Spleen (tissue), 11 donors: Measurements from ENCODE around the gene NEAT1. TPM values are rescaled to one million over a fixed set of nuclear protein-coding genes. Genes with fewer than 3 reads are reported as not detected.
A peak's percentile ranks its signal among the peaks of the same experiment; 100 is the strongest.

ENCODE experiments used
- DNase-seq: peaks from one replicate; pipeline ENCODE4 v3.0.0-alpha.2; 2020
- H3K27ac ChIP-seq, 8 donors: fragments of 200-600 bp; sonication (generic) in 7 of 8; 1 replicate in 4 of 8; 2 replicates in 4 of 8; pipeline versions ENCODE4 v1.5.0 to v1.8.0; 2016 to 2021; ENCODE audit warnings: inconsistent platforms in 4 of 8, mild to moderate bottlenecking in 4 of 8, moderate library complexity in 1 of 8
- H3K27me3 ChIP-seq, 7 donors: fragments of 200-600 bp; sonication (generic) in 6 of 7; replicated peaks in 1 of 7; 1 replicate in 4 of 7; 2 replicates in 3 of 7; pipeline versions ENCODE4 v1.5.0 to v1.8.0; 2016 to 2021; ENCODE audit warnings: inconsistent platforms in 3 of 7, mild to moderate bottlenecking in 1 of 7
- H3K36me3 ChIP-seq, 6 donors: fragments of 200-600 bp; sonication (generic) in 5 of 6; 1 replicate in 4 of 6; 2 replicates in 2 of 6; pipeline versions ENCODE4 v1.5.0 to v1.8.0; 2016 to 2021; ENCODE audit warnings: inconsistent platforms in 2 of 6
- H3K4me1 ChIP-seq, 6 donors: fragments of 200-600 bp; sonication (generic) in 5 of 6; 1 replicate in 3 of 6; 2 replicates in 3 of 6; pipeline versions ENCODE4 v1.5.0 to v1.8.0; 2016 to 2021; ENCODE audit warnings: inconsistent platforms in 3 of 6
- H3K4me3 ChIP-seq, 8 donors: fragments of 200-600 bp; sonication (generic) in 7 of 8; 1 replicate in 4 of 8; 2 replicates in 4 of 8; pipeline versions ENCODE4 v1.5.0 to v1.8.0; 2016 to 2021; ENCODE audit warnings: inconsistent platforms in 4 of 8, mild to moderate bottlenecking in 4 of 8, moderate library complexity in 2 of 8
- H3K9me3 ChIP-seq, 8 donors: fragments of 200-600 bp; sonication (generic) in 7 of 8; 1 replicate in 4 of 8; 2 replicates in 4 of 8; pipeline versions ENCODE4 v1.5.0 to v1.8.0; 2016 to 2021; ENCODE audit warnings: inconsistent platforms in 4 of 8
- POLR2A ChIP-seq, 3 donors: fragments of 450-650 bp; IDR thresholded peaks; one replicate each; pipeline ENCODE4 v1.5.1; 2017; ENCODE audit warnings: antibody characterized with exemption in 3 of 3, mild to moderate bottlenecking in 1 of 3
- POLR2AphosphoS5 ChIP-seq, 3 donors: sonication (generic); formaldehyde crosslinking; IDR thresholded peaks; one replicate each; pipeline ENCODE4 v1.5.1; 2017; ENCODE audit warnings: antibody characterized with exemption in 3 of 3
- WGBS, 5 donors: extraction: QIAGEN DNeasy Blood & Tissue Kit in 3 of 5; methylation state at CpG; one replicate each; pipeline versions ENCODE4 v1.1.5 to v1.1.7; 2013 to 2018; 5-methylcytosine and 5-hydroxymethylcytosine counted together
- intact Hi-C: fragments of 100-400 bp; cut with DNase I; formaldehyde crosslinking; loops from one replicate; pipeline ENCODE4 v1.15.0; 2023; ENCODE audit warnings: low total_unique reads
- polyA plus RNA-seq, 3 donors: library from polyadenylated mRNA; stranded (reverse); fragments of 200-250 nt; gene quantifications; one replicate each; pipeline ENCODE4 v1.2.1, GENCODE V29; 2013
- total RNA-seq, 7 donors: library from RNA; depleted of rRNA in 3 of 7; stranded (reverse); fragments of >200 nt in 3 of 7; fragmentation: NEBNext Ultra II Directional in 4 of 7; extraction: Animal tissue kit (Norgen Biotek cat#: 25700) in 4 of 7; gene quantifications; one replicate each; pipeline versions ENCODE4 v1.1.0 to v1.2.1, GENCODE V29; 2016 to 2021
- TF ChIP-seq, protein P1 (sequence below), 11 experiments: fragments of 200-600 bp in 7 of 11; fragments of 450-650 bp in 4 of 11; sonication (generic) in 4 of 11; IDR thresholded peaks in 8 of 11; conservative IDR thresholded peaks in 3 of 11; 1 replicate in 7 of 11; 2 replicates in 4 of 11; pipeline versions ENCODE4 v1.4.0 to v1.8.0; 2016 to 2021; ENCODE audit warnings: antibody characterized with exemption in 11 of 11, inconsistent platforms in 4 of 11, mild to moderate bottlenecking in 1 of 11
- donor health status: healthy with polysubstance abuse.
- donor health status: DM: no; HTN: no; CAD: no; lungs with moderate emphysema.
- donor health status: DM: no; HTN: no; CAD: no.
- donor health status: Bipolar disorder and iron deficiency.
- donor health status: healthy.
- donor health status: DM: no; HTN: no; CAD: no.
- donor health status: DM: yes; HTN: yes; CAD: no.

Gene NEAT1
- total and polyA plus RNA-seq, 10 donors, result 266 to 1,804 (median 874) TPM

DNA sequence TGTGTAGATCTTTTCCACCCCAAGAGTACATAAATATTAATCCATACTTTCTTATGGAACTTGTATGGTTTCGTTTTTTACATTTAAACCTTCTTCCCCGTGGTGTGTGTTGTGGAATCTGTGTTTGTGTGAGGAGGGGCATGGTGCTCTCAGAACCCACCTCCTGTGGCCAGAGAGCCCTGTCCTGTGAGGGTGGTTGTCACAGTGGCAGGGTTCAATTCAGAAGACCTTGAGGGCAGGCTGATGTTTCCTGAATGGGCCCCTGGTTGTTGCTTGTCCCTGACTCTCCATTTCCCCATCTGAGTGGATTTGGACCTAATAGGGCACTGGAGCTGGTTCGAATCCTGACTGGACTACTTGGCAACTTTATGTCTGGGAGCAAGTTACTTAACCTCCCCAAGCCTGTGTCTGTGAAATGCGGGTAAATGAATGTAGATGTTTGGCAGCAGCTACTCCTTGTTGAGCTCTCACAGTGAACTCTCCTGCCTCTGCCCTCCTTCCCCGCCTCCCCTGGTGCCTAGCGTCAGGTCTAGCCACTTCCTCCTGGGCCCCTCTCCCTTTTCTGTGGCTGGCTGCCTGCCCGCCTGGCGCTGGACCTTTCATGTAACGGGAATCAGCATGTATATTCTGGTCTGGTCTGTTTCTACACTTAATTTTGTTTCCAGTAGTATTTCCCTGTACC is 7.3 kb downstream of the NEAT1 start:
- TF ChIP-seq, protein P1, sequence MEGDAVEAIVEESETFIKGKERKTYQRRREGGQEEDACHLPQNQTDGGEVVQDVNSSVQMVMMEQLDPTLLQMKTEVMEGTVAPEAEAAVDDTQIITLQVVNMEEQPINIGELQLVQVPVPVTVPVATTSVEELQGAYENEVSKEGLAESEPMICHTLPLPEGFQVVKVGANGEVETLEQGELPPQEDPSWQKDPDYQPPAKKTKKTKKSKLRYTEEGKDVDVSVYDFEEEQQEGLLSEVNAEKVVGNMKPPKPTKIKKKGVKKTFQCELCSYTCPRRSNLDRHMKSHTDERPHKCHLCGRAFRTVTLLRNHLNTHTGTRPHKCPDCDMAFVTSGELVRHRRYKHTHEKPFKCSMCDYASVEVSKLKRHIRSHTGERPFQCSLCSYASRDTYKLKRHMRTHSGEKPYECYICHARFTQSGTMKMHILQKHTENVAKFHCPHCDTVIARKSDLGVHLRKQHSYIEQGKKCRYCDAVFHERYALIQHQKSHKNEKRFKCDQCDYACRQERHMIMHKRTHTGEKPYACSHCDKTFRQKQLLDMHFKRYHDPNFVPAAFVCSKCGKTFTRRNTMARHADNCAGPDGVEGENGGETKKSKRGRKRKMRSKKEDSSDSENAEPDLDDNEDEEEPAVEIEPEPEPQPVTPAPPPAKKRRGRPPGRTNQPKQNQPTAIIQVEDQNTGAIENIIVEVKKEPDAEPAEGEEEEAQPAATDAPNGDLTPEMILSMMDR (IDR thresholded peaks at IDR 0.05 in 8 of 11, conservative IDR thresholded peaks at IDR 0.05 in 3 of 11), result no peak
- TF ChIP-seq POLR2A (IDR thresholded peaks at IDR 0.05) (peak; percentile 3 to 57 (median 40)), POLR2AphosphoS5 (IDR thresholded peaks at IDR 0.05) (peak; percentile 88 to 95 (median 93))
- H3K27ac ChIP-seq, result peak overlapping the region; percentile 92 to 100 (median 98)
- WGBS, 5 donors, result 1 to 3% (median 2%) methylated on average over 9 of the region's 9 CpGs
- intact Hi-C loops, result loop anchor here (5.0 kb wide), 1 partner anchor 77 kb away; no protein-coding TSS in a partner anchor
- H3K4me1 ChIP-seq, result peaks cover 64 to 94% (median 86%) of the 10 kb centered on the region in 6 donors
- DNase-seq, result peak; percentile 91
- H3K36me3 ChIP-seq, result peaks cover 0 to 82% (median 15%) of the 10 kb centered on the region in 6 donors
- H3K4me3 ChIP-seq, result peak overlapping the region; percentile 0 to 96 (median 82)
- H3K27me3 ChIP-seq, result no peaks in the 10 kb centered on the region
- H3K9me3 ChIP-seq, result no peaks in the 10 kb centered on the region

DNA sequence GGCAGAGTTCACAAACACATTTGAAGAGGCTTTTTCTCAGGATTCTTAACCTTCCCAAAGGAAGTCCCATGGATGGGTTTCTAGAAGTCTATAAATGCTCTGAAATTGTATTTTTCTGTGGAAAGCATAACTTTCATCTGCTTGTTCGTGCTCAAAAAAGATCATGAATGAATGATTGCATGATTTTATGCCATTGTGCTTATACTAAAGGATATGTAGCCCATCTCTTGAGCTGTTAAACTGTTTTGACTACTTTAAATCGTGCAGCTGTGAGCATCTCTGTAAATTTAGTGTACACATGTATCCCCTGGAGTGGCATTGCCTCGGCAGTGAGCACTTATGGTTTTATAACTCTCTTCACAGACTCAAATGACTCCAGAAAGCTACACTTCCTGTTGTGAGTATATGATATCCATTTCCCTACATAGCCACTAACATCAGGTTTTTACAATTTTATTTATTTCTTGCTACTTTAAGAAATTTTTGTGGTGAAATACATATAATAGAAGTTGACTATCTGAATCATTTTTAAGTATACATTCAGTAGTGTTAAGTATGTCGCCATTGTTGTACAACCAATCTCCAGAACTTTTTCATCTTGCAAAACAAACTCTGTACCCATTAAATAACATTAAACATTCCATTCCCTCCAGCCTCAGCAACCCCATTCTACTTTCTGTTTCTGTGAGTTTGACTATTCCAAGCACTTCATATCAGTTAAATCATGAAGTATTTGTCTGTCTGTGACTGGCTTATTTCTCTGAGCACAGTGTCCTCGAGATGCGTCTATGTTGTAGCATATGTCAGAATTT is 8.0 kb downstream of the NEAT1 start:
- TF ChIP-seq POLR2A (IDR thresholded peaks at IDR 0.05), result peak in 1 of 3 donors; percentile 9
- TF ChIP-seq, protein P1 (IDR thresholded peaks at IDR 0.05 in 8 of 11, conservative IDR thresholded peaks at IDR 0.05 in 3 of 11), result no peak
- TF ChIP-seq POLR2AphosphoS5 (IDR thresholded peaks at IDR 0.05), result no peak
- DNase-seq, result no peak
- H3K36me3 ChIP-seq, result peaks cover 0 to 82% (median 22%) of the 10 kb centered on the region in 6 donors
- intact Hi-C loops, result loop anchor here (5.0 kb wide), 1 partner anchor 77 kb away; no protein-coding TSS in a partner anchor
- peak overlapping the region; percentile 0 to 96 (median 82) for H3K4me3 ChIP-seq
- 19 to 32% (median 24%) methylated on average over 6 of the region's 6 CpGs for WGBS, 5 donors
- H3K9me3 ChIP-seq, result no peaks in the 10 kb centered on the region
- H3K27me3 ChIP-seq, result no peaks in the 10 kb centered on the region
- peaks cover 64 to 98% (median 92%) of the 10 kb centered on the region in 6 donors for H3K4me1 ChIP-seq
- peak overlapping the region; percentile 92 to 100 (median 98) for H3K27ac ChIP-seq

DNA sequence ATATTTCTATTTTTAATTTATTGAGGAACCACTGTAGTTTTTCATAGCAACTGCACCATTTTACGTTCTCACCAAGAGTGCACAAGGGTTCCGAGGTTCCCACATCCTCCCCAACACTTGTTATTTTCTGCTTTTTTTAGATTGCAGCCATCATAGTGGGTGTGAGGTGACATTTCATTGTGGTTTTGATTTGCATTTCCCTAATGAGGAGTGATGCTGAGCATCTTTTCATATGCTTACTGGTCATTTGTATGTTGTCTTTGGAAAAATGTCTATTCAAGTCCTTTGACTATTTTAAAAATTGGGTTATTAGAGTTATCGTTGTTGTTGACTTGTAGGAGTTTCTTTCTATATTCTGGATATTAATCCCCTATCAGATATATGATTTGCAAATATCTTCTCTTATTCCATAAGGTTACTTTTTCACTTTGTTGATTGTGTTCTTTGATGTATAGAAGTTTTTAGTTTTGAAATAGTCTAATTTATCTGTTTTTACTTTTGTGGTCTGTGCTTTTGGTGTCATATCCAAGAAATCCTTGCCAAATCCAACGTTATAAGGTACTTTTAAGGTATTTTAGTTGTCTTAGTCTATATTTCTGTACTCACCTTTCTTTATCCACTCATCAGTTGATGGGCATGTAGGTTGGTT is 9.0 kb downstream of the NEAT1 start:
- Histone ChIP-seq H3K27ac (peak overlapping the region; percentile 92 to 100 (median 98)), H3K4me3 (peak overlapping the region in 4 of 8 donors; percentile 87 to 96 (median 90)), H3K4me1 (peaks cover 63 to 100% (median 98%) of the 10 kb centered on the region in 6 donors), H3K36me3 (peaks cover 0 to 82% (median 31%) of the 10 kb centered on the region in 6 donors), H3K9me3 (no peaks in the 10 kb centered on the region), H3K27me3 (no peaks in the 10 kb centered on the region)
- intact Hi-C loops, result loop anchor here (5.0 kb wide), 1 partner anchor 76 kb away; no protein-coding TSS in a partner anchor
- no peak for DNase-seq
- 26 to 40% (median 37%) methylated on average over 4 of the region's 4 CpGs for WGBS, 5 donors
- TF ChIP-seq POLR2A (IDR thresholded peaks at IDR 0.05), result peak in 1 of 3 donors; percentile 26
- TF ChIP-seq, protein P1 (IDR thresholded peaks at IDR 0.05 in 8 of 11, conservative IDR thresholded peaks at IDR 0.05 in 3 of 11), result no peak
- peak in 1 of 3 donors; percentile 90 for TF ChIP-seq POLR2AphosphoS5 (IDR thresholded peaks at IDR 0.05)
